Skin epidermis (tissue), 12 donors: ENCODE data around the gene DDX47.
"Not testable (repeated sequence)": the region's sequence is repeated elsewhere in the genome, so short reads cannot be mapped to it uniquely, and the experiment has no call there.

Source experiments
- H3K27ac ChIP-seq, 21 experiments: fragments of 200-600 bp; sonication (generic) in 11 of 21; one replicate each; pipeline ENCODE4 v1.5.0; 2020; ENCODE audit warnings: mild to moderate bottlenecking in 3 of 21, inconsistent platforms in 2 of 21, moderate library complexity in 2 of 21
- H3K4me3 ChIP-seq, 7 experiments: fragments of 200-600 bp; sonication (generic) in 2 of 7; one replicate each; pipeline ENCODE4 v1.5.0; 2020; ENCODE audit warnings: inconsistent platforms in 2 of 7, mild to moderate bottlenecking in 2 of 7, moderate library complexity in 1 of 7

The DDX47 gene

DNA sequence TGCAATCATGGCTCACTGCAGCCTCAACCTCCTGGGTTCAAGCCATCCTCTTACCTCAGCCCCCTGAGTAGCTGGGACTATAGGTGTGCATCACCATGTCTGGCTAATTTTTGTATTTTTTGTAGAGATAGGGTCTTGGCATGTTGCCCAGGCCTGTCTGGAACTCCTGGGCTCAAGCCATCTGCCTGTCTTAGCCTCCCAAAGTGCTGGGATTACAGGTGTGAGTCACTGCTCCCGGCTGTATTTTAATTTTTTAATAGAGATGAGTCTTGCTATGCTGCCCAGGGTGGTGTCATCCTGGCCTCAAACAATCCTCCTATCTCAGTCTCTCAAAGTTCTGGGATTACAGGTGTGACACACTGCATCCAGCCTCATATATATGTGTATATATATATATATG is 46.5 kb downstream of the DDX47 start:
- no peak overlapping the region for H3K27ac ChIP-seq

DNA sequence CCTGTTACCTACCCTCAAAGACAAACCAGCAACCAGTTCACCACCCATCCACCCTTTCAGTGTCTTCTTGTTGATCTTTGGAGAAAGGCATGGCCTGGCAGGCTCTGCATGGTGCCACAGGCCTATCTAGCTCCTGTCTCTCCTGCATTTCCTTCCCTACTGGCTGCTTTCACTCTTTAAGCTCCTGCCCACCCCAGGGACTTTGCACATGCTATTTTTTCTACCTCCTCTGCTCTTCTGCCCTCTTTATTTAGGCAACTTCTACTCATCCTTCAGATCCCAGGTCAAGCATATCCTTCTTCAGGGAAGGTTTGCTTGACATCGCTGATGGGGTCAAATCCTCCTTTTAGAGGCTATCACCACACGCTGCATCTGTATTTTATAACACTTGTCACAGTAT is 51.1 kb downstream of the DDX47 start:
- no peak overlapping the region for H3K4me3 ChIP-seq
- no peak overlapping the region for H3K27ac ChIP-seq

More for the DNA sequence above, 46.5 kb downstream of the DDX47 start:
- no peak overlapping the region for H3K4me3 ChIP-seq

DNA sequence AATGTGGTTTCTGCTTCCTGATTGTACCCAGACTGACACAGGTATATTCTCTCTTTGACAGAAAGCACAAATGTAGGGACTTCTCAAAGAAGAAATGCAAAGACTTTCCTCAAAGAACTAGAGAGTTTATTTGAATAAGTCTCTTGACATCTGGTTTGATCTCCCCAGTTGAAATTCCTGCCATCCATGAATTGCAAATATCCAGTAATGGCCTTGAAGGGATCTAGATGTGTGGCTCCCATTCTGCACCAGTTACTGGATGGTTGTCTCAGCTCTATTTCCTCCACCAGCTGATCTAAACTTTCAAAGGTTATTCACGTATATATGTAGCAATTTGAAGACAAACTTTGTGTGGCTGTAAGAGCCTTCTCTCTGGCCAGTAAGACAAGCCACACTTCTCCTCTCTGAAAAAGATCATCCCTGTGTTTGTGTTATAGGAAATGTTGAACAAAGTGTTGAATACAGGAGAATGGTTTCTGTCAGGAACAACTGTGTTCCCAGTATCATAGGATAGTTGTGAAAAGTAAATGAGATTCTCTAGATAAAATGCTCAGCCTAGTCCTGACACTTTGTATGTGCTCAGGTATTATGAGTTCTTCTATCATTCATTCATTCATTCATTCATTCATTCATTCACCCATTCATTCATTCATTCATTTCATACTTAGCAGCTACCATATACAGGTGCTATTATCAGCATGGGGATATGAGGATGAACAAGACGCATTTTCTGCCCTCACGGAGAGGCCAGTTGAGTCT is 55.5 kb downstream of the DDX47 start:
- no peak overlapping the region for H3K4me3 ChIP-seq
- H3K27ac ChIP-seq: no peak overlapping the region

DNA sequence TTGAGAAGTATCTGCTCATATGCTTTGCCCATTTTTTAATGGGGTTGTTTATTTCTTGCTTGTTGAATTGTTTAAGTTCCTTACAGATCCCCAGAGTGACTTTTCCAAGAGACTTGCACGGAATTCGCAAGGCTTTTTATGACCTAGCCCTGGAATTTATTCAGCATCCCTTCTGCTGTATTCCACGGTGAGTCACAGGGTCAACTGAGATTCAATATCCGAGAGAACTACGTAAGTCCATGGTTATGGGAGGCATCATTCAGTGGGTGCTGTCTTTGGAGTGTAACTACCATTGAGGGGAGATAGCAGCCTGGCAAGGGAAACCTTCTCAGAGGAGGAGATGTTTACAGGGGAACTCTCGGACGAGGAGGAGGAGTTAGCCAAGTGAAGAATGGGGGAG is 57.3 kb downstream of the DDX47 start:
- Histone ChIP-seq H3K27ac (no peak overlapping the region), H3K4me3 (no peak overlapping the region)

- no peak overlapping the region for H3K27ac ChIP-seq
- no peak overlapping the region for H3K4me3 ChIP-seq
These were observed 58.5 kb downstream of the DDX47 start for GRCh38 chr12:12871587-12872138.

GRCh38 chr12:12872139-12872933 is 59.2 kb downstream of the DDX47 start:
- H3K4me3 ChIP-seq: no peak overlapping the region
- H3K27ac ChIP-seq: no peak overlapping the region

DNA sequence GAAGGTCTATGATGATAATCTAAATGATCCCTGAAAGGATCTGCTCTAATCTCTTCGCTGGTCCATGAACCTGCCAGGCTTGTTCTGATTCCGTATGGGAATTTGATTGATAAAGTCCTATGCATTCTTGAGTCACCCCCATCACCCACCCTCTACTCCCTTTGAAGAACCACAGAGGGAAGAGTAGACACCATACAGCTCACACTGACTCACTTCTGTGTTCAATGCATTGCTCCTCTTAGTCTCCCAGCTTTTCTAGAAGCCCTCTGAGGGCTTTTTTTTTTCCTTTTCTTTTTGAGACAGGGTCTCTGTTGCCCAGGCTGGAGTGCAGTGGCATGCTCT is 59.8 kb downstream of the DDX47 start:
- Histone ChIP-seq H3K4me3 (no peak overlapping the region), H3K27ac (peak overlapping the region in 1 of 21 experiments; percentile 49)

- no peak overlapping the region for H3K27ac ChIP-seq
- H3K4me3 ChIP-seq: no peak overlapping the region
These were observed 60.9 kb downstream of the DDX47 start for GRCh38 chr12:12874029-12874428.

GRCh38 chr12:12875301-12875700 is 62.2 kb downstream of the DDX47 start:
- H3K4me3 ChIP-seq, H3K27ac ChIP-seq: not testable (repeated sequence)

- Histone ChIP-seq H3K4me3 (no peak overlapping the region), H3K27ac (peak overlapping the region in 1 of 21 experiments; percentile 7)
These were observed 64.1 kb downstream of the DDX47 start for GRCh38 chr12:12877153-12877768.

DNA sequence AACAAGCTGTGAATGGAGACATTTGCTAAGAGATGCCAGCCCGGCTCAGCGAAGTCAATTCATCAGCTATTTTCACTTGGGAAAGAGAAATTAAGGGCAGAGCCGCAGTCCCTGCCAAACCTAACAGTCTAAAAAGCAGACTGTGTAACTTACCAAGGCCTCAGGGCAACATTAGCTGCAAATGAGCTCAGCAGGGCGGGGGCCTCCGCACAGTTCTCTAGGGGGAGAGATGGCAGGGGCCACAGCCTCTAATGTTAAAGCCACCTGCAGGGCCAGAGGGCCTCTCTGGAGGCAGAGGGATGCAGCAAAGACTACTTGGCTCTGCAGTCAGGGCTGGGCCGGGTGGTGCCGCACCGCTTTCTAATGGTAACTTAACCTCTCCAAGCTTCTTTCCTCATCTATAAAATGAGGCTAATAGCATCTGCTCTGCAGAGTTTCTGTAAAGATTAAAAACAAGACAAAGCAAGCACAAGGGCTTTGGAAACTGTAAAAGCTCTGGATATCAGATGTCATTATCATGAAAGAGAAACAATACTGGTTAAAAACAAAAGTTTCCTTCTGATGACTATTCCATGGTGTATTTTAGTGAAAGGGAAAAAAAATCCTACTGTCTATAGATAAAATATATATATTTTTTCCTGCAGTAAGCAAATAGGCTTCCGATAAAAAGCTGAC is 64.8 kb downstream of the DDX47 start:
- Histone ChIP-seq H3K4me3 (no peak overlapping the region), H3K27ac (peak overlapping the region in 1 of 21 experiments; percentile 28)
